ENCODE data around the gene TET3. TPM values are rescaled to one million over a fixed set of nuclear protein-coding genes. Genes with fewer than 3 reads are reported as not detected.
"Not testable (repeated sequence)": the region's sequence is repeated elsewhere in the genome, so short reads cannot be mapped to it uniquely, and the experiment has no call there.

The TET3 gene
- polyA plus RNA-seq, 2 of the 4 experiments (the other 2 are of a cell fraction), result 4.6 to 6.1 TPM

DNA sequence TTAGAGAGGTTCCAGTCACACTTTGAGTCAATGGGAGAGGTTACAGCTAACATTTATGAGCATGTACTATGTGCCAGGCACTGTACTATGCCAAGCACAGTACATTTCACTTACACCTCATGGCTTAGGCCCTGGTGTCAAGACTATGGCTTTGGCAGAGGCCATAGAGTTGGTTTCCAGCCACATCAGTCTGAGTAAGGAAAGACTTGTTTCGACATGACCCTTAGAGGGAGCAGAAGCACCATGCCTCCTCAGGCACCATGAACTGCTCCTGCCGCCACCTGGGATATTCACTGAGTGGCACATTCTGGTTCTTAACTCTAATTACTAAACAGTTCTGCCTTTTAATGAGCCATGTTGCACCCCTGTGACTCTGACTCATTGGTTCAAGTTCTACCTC lies 45.3 kb upstream of the TET3 start (continued):
- TF ChIP-seq, protein P1, sequence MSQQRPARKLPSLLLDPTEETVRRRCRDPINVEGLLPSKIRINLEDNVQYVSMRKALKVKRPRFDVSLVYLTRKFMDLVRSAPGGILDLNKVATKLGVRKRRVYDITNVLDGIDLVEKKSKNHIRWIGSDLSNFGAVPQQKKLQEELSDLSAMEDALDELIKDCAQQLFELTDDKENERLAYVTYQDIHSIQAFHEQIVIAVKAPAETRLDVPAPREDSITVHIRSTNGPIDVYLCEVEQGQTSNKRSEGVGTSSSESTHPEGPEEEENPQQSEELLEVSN (IDR thresholded peaks at IDR 0.05; ENCODE audit: borderline replicate concordance, low read depth), result no peak
- no peak for TF ChIP-seq NFE2L2 (conservative IDR thresholded peaks at IDR 0.05; ENCODE audit: low read length)
- TF ChIP-seq HEYL (CRISPR knock-in tag; IDR thresholded peaks at IDR 0.05), result no peak
- TF ChIP-seq, protein P2, sequence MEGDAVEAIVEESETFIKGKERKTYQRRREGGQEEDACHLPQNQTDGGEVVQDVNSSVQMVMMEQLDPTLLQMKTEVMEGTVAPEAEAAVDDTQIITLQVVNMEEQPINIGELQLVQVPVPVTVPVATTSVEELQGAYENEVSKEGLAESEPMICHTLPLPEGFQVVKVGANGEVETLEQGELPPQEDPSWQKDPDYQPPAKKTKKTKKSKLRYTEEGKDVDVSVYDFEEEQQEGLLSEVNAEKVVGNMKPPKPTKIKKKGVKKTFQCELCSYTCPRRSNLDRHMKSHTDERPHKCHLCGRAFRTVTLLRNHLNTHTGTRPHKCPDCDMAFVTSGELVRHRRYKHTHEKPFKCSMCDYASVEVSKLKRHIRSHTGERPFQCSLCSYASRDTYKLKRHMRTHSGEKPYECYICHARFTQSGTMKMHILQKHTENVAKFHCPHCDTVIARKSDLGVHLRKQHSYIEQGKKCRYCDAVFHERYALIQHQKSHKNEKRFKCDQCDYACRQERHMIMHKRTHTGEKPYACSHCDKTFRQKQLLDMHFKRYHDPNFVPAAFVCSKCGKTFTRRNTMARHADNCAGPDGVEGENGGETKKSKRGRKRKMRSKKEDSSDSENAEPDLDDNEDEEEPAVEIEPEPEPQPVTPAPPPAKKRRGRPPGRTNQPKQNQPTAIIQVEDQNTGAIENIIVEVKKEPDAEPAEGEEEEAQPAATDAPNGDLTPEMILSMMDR (IDR thresholded peaks at IDR 0.05), result no peak

DNA sequence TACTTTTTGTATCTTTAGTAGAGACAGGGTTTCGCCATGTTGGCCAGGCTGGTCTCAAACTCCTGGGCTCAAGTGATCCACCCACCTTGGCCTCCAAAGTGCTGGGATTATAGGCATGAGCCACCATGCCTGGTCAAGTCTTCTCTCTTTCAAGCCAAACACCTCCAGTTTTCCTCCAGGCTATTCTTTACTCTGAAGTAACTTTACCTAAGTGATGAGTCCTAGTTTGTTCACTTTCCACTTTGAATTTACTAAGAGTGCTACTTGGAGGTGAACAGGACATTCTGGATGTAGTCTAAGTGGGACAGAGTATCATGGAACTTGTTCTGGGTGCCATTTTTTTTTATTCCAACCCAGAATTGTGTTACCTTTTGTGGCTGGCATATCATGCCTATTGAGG lies 44.6 kb upstream of the TET3 start:
- H3K27ac ChIP-seq; H3K4me2 ChIP-seq; DNase-seq (ENCODE audit: low read depth in 1 of 2, low spot score in 1 of 2); FAIRE-seq; H3K4me1 ChIP-seq; H3K9me3 ChIP-seq; POLR2A ChIA-PET; ATAC-seq; H3K4me3 ChIP-seq: not testable (repeated sequence)
- 100% methylated on average over 1 of the region's 1 CpG for WGBS (ENCODE audit: missing lambda C conversion rate)
- CTCF ChIA-PET, result interaction anchor here (0.6 kb wide), 1 partner anchor 9 kb away, joined by 3 read pairs; no protein-coding TSS in a partner anchor

DNA sequence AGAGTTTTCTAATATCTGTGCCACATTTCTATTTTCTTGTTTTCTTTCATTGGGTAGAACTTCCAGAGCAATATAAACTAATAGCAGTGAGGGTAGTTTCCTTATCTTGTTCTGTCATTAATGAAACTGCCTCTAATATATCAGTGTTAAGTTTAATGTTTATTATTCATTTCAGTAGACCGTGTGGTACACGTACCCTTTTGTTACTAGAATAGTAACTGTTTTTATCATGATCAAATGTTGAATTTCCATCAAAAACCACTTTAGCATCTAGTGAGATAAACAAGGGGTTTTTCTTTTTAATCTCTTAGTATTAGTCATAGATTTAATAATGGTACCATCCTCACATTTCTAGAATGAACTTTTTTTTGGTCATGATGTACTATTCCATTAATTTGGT lies 42.0 kb upstream of the TET3 start:
- no peak for TF ChIP-seq RARB (CRISPR knock-in tag; IDR thresholded peaks at IDR 0.05)
- TF ChIP-seq, protein P3, sequence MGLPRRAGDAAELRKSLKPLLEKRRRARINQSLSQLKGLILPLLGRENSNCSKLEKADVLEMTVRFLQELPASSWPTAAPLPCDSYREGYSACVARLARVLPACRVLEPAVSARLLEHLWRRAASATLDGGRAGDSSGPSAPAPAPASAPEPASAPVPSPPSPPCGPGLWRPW (IDR thresholded peaks at IDR 0.05), result no peak
- no peak for TF ChIP-seq CBX2 (IDR thresholded peaks at IDR 0.05; ENCODE audit: borderline replicate concordance, low read depth)
- TF ChIP-seq JUNB (IDR thresholded peaks at IDR 0.05), result no peak
- TF ChIP-seq ZSCAN20 (CRISPR knock-in tag; IDR thresholded peaks at IDR 0.05), result no peak
- TF ChIP-seq HEYL (CRISPR knock-in tag; IDR thresholded peaks at IDR 0.05), result no peak
- no peak for TF ChIP-seq NR3C1 (IDR thresholded peaks at IDR 0.05)
- TF ChIP-seq, protein P4, sequence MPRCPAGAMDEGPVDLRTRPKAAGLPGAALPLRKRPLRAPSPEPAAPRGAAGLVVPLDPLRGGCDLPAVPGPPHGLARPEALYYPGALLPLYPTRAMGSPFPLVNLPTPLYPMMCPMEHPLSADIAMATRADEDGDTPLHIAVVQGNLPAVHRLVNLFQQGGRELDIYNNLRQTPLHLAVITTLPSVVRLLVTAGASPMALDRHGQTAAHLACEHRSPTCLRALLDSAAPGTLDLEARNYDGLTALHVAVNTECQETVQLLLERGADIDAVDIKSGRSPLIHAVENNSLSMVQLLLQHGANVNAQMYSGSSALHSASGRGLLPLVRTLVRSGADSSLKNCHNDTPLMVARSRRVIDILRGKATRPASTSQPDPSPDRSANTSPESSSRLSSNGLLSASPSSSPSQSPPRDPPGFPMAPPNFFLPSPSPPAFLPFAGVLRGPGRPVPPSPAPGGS (IDR thresholded peaks at IDR 0.05), result no peak
- no peak for TF ChIP-seq RCOR1 (IDR thresholded peaks at IDR 0.05; ENCODE audit: low read depth, low read length)
- no peak for ATAC-seq
- no peak overlapping the region for H3K4me2 ChIP-seq
- H3K4me1 ChIP-seq, result no peaks in the 10 kb centered on the region
- CTCF ChIA-PET, result no interaction called here
- 91% methylated on average over 2 of the region's 2 CpGs for WGBS (ENCODE audit: missing lambda C conversion rate)
- no peak overlapping the region for H3K4me3 ChIP-seq
- no peak for FAIRE-seq
- POLR2A ChIA-PET, result no interaction called here
- no peak for DNase-seq (ENCODE audit: low read depth in 1 of 2, low spot score in 1 of 2)
- H3K27ac ChIP-seq, result no peak overlapping the region
- no peaks in the 10 kb centered on the region for H3K9me3 ChIP-seq

DNA sequence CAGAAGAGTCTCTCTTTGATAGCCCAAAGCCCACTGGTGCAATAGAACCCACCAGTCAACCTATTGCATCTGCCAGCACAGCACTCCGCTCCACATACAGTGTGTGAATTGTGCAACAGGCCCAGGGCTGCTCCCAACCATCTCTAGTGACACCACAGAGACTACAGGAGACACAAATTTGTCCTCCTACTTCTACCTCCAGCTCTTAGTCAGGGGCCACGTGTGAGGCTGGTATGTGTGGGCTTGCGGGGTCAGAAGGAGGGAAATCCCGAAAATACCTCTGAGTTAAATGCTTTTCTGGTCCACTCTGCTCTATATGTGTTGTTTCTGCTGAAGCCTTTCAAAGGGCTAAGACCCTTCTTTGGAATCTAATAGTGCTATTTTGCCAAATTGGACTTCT lies 40.0 kb upstream of the TET3 start:
- ATAC-seq, result no peak
- Histone ChIP-seq H3K27ac (no peak overlapping the region), H3K4me1 (no peaks in the 10 kb centered on the region), H3K4me3 (no peak overlapping the region), H3K9me3 (no peaks in the 10 kb centered on the region), H3K4me2 (no peak overlapping the region)
- 88% methylated on average over 4 of the region's 4 CpGs for WGBS (ENCODE audit: missing lambda C conversion rate)
- no peak for TF ChIP-seq POLR2A (IDR thresholded peaks at IDR 0.05; ENCODE audit: low read length)
- TF ChIP-seq CEBPB (IDR thresholded peaks at IDR 0.05), result no peak
- no peak for TF ChIP-seq FOSL2 (IDR thresholded peaks at IDR 0.05)
- no peak for TF ChIP-seq FOSL2 (CRISPR knock-in tag; IDR thresholded peaks at IDR 0.05)
- TF ChIP-seq CHD4 (IDR thresholded peaks at IDR 0.05; ENCODE audit: borderline replicate concordance), result no peak
- no peak for TF ChIP-seq HDAC2 (IDR thresholded peaks at IDR 0.05)
- TF ChIP-seq, protein P5, sequence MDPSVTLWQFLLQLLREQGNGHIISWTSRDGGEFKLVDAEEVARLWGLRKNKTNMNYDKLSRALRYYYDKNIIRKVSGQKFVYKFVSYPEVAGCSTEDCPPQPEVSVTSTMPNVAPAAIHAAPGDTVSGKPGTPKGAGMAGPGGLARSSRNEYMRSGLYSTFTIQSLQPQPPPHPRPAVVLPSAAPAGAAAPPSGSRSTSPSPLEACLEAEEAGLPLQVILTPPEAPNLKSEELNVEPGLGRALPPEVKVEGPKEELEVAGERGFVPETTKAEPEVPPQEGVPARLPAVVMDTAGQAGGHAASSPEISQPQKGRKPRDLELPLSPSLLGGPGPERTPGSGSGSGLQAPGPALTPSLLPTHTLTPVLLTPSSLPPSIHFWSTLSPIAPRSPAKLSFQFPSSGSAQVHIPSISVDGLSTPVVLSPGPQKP (IDR thresholded peaks at IDR 0.05; ENCODE audit: low read depth, low read length), result no peak
- TF ChIP-seq ESRRA (IDR thresholded peaks at IDR 0.05; ENCODE audit: borderline replicate concordance, low read length), result no peak
- TF ChIP-seq HOXA7 (CRISPR knock-in tag; IDR thresholded peaks at IDR 0.05), result no peak
- TF ChIP-seq SMC3 (IDR thresholded peaks at IDR 0.05), result no peak
- TF ChIP-seq, protein P6, sequence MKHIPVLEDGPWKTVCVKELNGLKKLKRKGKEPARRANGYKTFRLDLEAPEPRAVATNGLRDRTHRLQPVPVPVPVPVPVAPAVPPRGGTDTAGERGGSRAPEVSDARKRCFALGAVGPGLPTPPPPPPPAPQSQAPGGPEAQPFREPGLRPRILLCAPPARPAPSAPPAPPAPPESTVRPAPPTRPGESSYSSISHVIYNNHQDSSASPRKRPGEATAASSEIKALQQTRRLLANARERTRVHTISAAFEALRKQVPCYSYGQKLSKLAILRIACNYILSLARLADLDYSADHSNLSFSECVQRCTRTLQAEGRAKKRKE (CRISPR knock-in tag; IDR thresholded peaks at IDR 0.05; ENCODE audit: low read depth), result no peak
- TF ChIP-seq, protein P3 (IDR thresholded peaks at IDR 0.05), result no peak
- no peak for TF ChIP-seq RARB (CRISPR knock-in tag; IDR thresholded peaks at IDR 0.05)
- no peak for TF ChIP-seq JUNB (IDR thresholded peaks at IDR 0.05)
- TF ChIP-seq, protein P7, sequence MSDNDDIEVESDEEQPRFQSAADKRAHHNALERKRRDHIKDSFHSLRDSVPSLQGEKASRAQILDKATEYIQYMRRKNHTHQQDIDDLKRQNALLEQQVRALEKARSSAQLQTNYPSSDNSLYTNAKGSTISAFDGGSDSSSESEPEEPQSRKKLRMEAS (IDR thresholded peaks at IDR 0.05), result no peak
- DNase-seq (ENCODE audit: low read depth in 1 of 2, low spot score in 1 of 2), result no peak
- CTCF ChIA-PET, result interaction anchor here (0.6 to 1.4 kb wide), 4 partner anchors 12 to 301 kb away, joined by 3 to 6 read pairs (median 3); partner anchors contain the start of gene DGUOK
- FAIRE-seq, result no peak
- POLR2A ChIA-PET, result no interaction called here
